RPMI8226 (cell line): Measurements from ENCODE around the gene MYL4.
"Not testable (repeated sequence)": the region's sequence is repeated elsewhere in the genome, so short reads cannot be mapped to it uniquely, and the experiment has no call there.

Experiments
- DNase-seq: peaks from one replicate; pipeline ENCODE4 v3.0.0-alpha.2; 2015

Gene MYL4

GRCh38 chr17:47222047-47222446, 12.9 kb downstream of the MYL4 start:
- DNase-seq: no peak

DNA sequence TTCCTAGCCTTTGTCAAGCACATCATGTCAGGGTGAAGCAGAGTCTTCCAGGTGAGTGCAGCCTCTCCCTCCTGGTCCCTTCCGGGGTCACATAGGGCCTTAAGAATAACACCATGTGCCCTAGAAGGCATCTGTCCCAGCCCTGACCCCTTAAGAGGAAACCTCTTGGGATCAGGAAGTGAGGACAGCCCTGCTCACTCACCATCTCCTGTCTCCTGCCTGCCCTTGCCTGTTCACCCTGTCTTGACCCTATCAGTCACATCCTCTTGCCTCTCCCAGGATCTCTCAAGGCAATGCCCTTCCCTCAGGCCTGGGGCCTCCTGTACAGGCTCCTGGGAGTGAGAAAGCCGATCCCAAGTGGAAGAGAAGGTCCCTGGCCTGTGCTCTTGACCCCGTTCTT, 13.9 kb downstream of the MYL4 start:
- no peak for DNase-seq

DNA sequence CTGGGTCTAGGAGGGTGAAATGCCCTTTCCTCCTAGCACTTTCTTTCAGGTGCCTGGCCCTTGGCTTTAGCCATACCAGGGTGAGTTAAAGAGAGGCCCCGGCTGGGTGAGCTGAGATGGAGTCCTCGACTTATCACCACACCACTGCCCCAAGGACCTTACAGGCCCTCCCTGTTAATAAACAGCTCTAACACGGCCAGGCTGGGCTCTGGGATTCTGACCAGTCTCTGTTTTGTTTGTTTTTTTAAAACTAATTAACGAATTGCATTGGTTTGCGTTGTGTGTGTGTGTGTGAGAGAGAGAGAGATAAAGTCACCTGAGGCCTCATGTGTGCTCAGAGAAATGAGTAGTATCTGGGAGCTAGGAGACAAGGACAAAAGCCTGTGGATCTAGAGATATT, 14.3 kb downstream of the MYL4 start:
- no peak for DNase-seq

DNA sequence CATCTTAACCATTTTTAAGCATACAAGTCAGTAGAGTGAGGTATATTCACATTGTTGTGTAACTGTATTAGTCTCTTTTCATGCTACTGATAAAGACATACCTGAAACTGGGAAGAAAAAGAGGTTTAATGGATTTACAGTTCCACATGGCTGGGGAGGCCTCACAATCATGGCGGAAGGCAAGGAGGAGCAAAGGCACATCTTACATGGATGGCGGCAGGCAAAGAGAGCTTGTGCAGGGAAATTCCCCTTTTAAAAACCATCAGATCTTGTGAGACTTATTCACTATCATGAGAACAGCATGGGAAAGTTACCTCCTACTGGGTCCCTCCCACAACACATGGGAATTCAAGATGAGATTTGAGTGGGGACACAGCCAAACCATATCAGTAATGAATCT, 14.9 kb downstream of the MYL4 start:
- DNase-seq: not testable (repeated sequence)

DNA sequence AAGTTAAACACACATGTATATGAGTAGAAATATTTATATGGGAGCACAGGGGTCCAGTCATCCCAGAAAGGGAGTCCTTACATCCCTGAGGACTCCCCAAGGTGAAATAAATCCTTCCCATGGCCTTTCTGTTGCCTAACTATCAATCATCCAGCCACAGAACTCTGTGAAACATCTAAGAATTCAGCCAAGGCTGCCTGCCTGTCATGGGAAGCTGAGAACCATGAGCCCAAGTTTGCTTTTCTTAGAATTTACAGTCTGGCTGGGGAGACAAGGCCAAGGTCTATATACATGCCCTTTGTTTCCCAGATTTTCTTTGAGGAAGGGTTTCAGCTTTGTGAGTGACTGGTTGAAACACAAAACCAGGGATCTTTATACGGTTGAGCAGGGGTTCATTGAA, 15.8 kb downstream of the MYL4 start:
- no peak for DNase-seq

DNA sequence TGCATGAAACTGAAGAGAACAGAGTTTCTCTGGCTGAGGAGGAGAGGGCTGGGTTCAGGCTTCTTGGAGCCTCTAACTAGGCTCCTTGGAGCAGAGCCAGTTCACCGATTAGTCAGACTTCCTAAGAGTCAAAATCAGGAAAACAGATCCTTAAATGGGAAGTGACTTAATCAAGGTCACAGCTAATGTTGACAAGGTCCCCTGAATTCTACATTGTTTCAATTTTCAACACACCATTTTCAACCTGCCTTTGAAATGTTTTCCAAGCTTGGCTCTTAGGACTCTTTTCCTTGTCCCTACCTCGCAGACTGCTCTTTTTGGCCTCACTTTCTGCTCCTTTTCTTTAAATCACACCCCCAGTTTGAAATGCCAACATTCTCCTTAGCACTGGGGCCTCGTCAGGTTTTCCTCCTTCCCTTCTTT, 16.3 kb downstream of the MYL4 start:
- DNase-seq: no peak

DNA sequence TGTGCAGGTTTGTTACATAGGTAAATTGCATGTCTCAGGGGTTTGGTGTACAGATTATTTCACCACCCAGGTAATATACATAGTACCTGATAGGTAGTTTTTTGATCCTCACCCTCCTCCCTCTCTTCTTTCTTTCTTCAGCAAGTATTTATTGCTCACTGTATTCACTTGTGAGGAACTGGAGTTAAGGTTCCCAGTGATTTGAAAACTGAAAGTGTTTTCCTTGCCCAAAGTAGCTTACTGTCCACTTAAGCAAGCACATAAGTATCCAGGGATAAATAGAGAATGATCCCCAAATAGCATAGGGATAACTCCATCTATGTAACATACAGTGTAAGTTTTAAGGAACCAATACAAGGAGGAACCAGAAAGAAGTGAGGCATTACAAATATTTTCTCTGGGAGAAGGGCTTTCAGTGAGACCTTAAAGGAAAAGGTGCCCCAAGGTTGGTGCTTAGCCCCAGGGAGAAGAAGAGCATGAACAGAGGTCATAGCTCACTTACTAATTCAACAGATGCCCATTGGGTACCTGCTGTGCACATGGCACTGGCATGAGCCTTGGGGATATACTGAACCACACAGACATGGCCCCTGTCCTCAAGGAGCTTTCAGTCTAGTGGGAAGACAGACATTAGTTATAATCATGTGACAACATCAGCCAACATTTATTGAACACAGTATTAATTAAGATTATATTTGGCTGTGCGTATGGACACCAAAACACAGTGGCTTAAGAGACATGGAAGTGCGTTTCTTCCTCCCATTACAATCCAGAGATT, 17.0 kb downstream of the MYL4 start:
- no peak for DNase-seq

- DNase-seq: no peak
These were observed 18.7 kb downstream of the MYL4 start for GRCh38 chr17:47227862-47228261.

- DNase-seq: peak; percentile 85
These were observed 20.6 kb downstream of the MYL4 start for GRCh38 chr17:47229535-47230443.

GRCh38 chr17:47230864-47231263, 21.7 kb downstream of the MYL4 start:
- peak; percentile 35 for DNase-seq

DNA sequence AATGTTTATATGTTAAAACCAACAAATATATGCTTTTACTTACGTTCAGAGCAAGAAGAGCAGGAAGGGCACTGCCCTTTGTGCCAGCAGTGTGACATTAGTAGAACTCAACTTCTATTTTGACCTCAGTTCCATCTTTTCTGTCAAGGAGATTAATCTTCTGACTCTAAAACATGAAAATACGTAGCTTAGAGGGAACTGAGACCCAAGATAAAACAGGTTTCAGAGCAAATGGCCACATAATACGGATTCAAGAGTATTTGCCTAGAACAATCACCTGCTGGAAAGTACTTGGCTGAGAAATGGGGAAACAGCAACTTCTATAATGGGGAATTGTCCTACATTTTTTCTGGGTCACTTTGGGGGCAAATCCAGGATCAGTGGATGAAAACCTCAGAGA, 22.2 kb downstream of the MYL4 start:
- DNase-seq: no peak

DNA sequence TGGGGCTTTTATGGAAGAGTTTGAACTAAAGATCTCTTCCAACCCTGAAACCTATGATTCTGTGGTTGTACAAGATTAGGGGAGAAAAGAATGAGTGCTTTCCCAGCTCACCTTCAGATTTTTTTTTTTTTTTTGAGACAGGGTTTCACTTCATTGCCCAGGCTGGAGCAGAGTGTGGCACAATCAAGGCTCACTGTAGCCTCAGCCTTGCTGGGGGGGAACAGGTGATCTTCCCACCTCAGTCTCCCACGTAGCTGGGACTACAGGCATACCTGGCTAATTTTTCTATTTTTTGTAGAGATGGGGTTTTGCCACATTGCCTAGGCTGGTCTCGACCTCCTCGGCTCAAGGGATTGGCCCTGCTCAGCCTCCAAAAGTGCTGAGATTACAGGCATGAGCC, 22.7 kb downstream of the MYL4 start:
- DNase-seq: no peak

DNA sequence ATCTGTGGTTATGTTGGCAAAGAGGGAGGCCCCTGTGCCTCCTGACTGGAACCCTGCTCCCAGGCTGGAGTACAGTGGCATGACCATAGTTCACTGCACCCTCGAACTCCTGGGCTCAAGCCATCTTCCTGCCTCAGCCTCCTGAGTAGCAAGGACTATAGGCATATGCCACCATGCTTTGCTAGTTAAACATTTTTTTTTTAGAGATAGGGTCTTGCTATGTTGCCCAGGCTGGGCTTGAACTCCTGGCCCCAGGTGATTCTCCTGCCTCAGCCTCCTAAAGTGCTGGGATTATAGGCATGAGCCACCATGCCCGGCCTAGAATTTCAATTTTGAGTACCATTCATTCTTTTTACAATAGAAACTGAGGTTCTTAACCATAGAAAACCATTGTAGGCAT, 23.3 kb downstream of the MYL4 start:
- DNase-seq: no peak

GRCh38 chr17:47235506-47235905, 26.4 kb downstream of the MYL4 start:
- DNase-seq: no peak

- no peak for DNase-seq
These were observed 26.8 kb downstream of the MYL4 start for GRCh38 chr17:47235923-47236322.

- DNase-seq: no peak
These were observed 28.7 kb downstream of the MYL4 start for GRCh38 chr17:47237841-47238240.

GRCh38 chr17:47238321-47239010, 29.3 kb downstream of the MYL4 start:
- DNase-seq: no peak

GRCh38 chr17:47239619-47239966, 30.4 kb downstream of the MYL4 start:
- DNase-seq: no peak

DNA sequence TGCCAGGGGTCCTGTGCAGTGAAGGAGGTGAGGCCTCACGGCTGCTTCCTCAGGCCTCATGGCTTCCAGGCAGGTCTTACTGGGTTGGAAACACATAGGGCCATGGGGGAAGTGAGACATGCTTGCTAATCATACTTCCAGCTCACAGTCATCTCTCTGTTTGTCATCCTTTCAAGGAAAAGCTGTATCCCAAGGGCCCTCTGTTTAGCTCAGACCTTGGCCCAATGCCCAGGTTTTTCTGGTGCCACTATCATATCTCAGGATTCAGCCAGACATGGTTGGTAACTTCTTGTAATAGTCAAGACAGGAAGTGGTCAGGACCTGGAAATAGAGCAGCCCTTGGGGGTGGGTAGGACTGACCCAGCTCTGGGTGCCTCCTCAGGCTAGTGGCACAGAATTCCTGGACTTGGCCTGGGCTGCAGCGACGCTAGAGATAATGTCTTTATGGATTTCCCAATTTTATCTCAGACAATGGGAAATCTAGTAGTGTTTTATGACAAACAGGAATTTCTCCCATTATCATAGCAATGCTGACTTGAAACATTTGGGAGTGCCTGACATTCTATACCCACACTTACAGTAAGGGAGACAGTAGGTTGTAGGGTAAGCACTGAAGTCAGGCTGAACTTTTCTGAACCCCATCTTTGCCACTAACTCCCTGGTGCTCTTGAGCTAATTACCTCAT, 31.0 kb downstream of the MYL4 start:
- peak; percentile 64 for DNase-seq

DNA sequence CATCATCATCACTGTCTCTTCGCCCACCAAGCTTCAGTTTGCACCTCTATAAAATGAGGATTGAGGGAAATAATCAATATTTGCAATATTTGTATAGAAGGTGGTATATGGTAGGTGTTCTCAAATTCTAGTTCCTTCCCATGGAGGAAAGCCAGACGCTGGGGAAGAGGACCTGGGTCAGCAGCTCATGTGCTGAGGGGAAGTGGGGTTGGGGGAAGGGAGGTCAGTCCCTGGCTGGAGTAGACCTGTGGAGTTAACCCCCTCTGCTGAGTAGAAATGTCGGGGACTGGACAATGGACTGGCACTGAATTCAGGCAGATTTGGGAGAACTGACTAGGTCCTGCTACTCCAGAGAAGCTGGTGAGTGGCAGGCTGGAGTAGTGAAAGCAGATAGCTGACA, 31.7 kb downstream of the MYL4 start:
- DNase-seq: no peak

- no peak for DNase-seq
These were observed 33.5 kb downstream of the MYL4 start for GRCh38 chr17:47242648-47243047.

DNA sequence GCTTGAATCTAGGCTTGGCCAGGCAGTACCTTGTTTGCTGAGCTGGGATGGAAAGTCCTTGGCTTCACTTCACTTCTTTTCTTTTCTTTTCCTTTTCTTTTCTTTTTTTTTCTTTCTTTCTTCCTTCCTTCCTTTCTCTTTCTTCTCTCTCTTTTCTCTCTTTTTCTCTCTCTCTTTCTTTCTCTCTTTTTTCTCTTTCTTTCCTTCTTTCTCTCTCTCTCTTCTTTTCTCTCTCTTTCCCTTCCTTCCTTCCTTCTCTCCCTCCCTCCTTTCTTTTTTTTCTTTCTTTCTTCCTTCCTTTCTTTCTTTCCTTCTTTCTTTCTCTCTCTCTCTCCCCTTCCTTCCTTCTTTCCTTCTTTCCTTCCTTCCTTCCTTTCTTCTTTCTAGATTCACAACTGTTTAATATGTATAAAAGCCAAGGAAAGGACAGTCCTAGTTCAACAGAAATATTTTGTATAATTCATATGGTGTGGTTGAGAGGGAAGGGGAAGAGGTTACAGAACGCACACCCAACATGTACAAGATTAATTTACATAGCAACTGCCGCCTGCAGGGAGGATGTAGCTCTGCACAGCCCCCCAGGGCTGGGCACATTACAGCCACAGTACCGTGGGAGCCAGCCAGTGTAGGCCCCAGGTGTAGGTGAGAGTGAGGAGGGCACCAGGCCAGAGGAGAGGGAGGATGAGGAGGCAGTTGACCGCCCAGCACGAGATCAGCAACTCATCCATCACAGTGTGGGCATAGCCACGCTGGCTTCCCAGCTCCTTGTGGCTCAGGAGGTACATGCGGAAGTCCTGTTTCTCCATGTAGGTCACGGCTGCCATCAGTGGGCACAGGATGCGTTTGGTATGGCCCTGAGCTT, 34.8 kb downstream of the MYL4 start:
- DNase-seq: no peak
